Activated T-helper 1 cell treated with Interleukin-2 at 50 U/mL for 16 hours (primary cell): ENCODE measurements around the gene TTC33.
A peak's percentile ranks its signal among the peaks of the same experiment; 100 is the strongest.
"Not testable (repeated sequence)": the region's sequence is repeated elsewhere in the genome, so short reads cannot be mapped to it uniquely, and the experiment has no call there.

Experiments
- DNase-seq: peaks from one replicate; pipeline ENCODE4 v3.0.0-alpha.2; 2020; ENCODE audit warnings: low read depth

TTC33 gene

DNA sequence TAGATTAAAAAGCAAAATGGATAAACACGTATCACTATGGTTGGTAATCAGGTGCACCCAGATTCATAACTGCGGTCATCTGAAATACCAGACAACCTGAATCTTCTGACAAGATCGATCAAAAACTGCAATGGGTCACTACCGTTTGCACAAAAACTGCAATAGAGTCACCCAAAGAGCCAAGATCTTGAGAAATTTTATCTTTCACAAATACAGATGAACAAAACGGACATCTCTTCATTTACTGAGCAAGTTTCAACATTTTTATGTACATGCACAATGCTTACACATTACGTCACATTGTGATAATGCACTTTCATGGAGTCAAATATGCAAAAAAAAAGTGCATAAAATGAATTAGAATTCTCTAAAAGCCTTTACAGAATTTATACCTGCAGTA, 23.8 kb upstream of the TTC33 start:
- DNase-seq: no peak

- no peak for DNase-seq
Observed at GRCh38 chr5:40778133-40778532, 22.4 kb upstream of the TTC33 start.

DNA sequence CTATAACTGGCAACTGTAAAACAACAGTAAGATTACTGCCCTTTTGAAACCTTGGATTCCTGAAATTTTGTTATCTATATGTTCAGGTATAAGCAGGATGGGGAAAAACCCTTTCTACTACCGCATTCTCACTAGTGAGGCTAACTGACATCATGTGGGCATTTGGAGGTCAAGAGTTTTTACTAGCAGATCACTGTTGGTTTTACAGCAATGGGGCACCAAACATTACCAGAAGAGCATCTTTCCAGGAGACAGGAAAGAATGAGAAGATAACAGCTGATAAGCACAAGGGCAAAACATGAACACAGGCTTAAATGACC, 20.9 kb upstream of the TTC33 start:
- DNase-seq: no peak

DNA sequence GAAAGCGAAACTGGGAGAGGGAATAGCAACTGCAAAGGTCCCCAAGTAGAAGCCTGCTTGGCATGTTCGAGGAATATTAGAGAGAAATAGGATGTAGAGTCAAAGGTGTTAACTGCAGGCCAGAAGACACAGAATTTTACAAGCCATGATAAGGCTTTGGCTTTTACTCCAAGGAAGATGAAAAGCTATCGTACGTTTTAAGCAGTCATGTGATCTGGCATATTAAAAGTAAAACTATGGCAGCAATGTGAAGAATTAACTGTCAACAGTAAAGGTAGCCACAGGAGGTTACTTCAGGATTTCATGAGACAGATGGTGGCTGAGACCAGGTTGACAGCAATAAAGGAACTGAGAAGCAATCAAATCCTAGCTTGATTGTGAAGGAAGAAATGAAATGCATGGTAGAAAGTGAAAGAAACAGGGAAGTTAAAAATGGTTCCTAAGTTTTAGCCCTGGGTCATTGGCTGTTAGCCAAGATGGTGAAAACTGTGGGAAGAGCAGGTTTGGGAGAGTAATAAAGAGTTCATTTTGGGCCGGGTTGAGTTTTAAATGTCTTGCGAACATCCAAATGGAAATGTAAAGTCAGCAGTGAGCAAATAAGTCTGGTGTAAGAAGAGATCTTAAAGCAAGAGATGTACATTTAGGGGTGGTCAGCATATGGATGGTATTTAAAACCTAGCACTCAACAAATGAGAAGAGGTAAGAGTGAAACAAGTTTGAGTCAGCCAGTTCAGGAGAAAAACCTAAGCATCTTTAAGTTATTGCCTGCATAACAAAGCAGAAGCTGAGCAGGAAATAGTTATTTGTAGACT, 20.3 kb upstream of the TTC33 start:
- no peak for DNase-seq

- no peak for DNase-seq
Observed at GRCh38 chr5:40775085-40775845, 19.5 kb upstream of the TTC33 start.

DNA sequence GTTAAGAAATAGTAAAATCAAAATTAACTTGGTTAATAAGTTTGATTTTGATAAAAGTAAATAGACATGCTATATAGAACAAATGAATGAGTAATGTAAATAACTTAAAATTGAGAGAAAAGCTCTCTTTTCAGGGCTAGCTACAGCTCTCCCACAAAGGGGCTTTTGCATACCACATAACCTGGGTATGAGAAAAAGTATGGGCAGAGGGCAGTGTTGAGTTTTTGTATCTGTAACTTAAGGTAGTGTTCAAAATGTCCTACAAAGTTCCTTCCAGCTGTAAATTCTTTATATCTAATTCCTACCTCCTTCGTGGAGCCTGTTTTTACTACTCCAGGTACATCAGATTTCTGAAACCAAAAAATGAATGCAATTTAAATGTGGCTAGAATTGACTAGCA, 18.9 kb upstream of the TTC33 start:
- DNase-seq: no peak

DNA sequence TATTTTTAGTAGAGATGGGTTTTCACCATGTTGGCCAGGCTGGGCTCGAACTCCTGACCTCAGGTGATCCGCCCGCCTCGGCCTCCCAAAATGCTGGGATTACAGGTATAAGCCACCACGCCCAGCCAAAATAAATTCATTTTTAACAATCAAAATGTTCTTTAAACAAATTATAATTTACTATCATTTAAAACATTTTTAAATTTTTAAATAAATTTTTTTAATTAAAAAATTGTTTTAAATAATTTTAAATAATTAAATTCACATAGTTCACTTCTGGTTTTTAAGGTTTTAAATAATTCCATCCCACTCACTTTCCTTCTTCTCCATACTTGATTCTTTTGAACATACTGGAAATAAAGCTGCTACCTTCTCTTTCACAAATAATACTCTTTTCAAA, 15.0 kb upstream of the TTC33 start:
- DNase-seq: no peak

GRCh38 chr5:40762705-40763104, 6.9 kb upstream of the TTC33 start:
- no peak for DNase-seq

DNA sequence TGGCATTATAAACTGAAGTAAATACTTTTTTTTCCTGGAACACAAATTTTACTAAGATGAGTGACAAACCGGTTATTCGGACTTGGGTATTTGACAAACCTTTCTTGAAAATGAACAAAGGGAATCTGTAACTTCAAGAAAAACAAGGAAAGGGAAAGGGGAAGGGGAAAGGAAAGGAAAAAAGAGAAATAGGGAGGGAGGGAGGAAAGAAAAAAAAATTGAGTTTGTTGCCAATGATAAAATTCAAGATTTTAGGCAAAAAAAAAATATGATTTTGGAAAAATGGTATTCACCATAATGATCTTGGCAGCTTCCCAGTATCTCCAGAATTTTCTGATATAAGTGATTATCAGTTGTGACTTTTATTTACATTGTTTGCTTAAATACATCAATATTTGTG, 1.6 kb upstream of the TTC33 start:
- no peak for DNase-seq

DNA sequence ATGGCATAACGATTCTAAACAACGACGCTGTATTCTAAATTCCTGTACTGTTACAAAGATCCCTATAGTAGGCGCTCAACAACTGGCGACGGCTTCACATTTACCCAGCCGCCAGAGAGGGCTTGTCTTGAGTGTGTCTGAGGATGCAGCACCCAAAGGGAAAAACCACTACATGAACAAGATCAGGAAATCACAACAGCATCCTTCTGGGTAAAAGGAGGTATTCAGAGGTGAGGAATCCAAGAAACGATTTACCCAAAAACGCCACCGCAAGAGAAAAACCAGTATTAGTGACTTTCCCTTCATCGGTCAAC, 711 bp downstream of the TTC33 start:
- peak; percentile 35 for DNase-seq

DNA sequence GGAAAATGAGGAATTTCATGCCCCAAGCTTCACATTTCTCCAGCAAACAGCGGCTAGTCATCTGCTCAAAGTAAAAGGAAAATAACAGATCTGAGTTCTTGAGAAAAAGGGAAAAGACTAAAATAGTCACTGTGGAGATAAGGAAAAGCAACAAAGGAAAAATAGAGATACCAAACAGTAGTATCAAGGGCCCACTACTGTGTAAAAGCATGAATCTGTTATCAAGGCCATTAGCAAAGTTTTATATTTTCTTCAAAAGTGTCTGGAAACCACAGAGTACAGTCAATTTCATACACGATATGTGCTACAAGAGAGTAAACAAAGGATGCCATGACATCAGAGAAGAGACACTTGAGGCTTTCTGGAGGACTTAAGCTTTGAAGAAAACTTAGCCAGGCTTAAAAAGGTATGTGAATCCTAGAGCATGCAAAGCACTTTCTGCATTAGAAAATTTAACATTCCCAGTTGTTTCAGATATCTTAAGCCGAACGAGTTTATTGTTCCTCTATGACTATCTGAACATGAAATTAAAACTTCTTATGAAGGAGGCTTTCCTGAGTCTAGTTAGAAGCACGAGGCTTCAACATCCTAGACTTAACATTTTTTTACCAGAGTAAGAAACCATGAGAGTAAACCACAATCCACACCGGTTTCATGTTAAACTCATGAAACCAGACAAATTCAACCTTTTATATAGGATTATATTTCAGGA, 1.2 kb downstream of the TTC33 start:
- no peak for DNase-seq

DNA sequence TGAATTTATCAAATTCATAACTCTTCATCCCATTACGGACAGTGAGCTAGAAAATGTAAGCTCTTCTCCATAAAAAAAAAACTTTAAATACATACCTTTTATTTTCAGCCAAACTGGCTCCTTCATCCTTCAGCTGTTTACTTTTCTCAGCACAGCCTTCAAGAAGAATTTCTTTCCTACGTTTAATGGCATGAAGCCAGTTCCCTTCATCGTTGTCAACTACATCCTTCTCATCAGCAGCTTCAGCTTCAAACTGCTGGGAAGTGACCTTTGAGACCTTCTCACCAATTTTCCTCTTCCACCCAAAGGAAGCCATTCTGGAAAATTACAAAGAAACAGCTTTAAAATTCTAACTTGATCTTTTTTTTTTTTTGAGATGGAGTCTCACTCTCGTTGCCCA, 9.1 kb downstream of the TTC33 start:
- DNase-seq: no peak

GRCh38 chr5:40743771-40744170, 12.0 kb downstream of the TTC33 start:
- no peak for DNase-seq

- DNase-seq: no peak
Observed at GRCh38 chr5:40738502-40738901, 17.3 kb downstream of the TTC33 start.

- no peak for DNase-seq
Observed at GRCh38 chr5:40736103-40736875, 19.5 kb downstream of the TTC33 start.

DNA sequence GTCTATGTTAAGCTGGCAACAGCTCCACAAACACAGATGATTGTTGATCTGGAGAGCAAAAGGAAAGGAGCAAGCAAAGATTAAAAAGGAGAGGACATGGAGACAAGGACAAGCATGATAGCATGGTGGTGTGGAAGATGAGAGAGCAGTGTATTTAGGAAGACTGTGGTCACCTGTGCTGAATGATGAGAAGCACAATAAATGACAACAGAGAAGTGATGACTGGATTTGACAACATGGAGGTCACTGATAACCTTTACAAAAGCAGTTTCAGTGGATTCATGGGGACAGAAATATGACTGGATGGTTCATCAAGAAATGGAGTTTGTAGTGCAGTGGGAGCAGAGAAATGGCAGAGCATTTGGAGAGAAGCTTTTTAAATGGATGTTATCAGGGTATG, 20.2 kb downstream of the TTC33 start:
- no peak for DNase-seq

DNA sequence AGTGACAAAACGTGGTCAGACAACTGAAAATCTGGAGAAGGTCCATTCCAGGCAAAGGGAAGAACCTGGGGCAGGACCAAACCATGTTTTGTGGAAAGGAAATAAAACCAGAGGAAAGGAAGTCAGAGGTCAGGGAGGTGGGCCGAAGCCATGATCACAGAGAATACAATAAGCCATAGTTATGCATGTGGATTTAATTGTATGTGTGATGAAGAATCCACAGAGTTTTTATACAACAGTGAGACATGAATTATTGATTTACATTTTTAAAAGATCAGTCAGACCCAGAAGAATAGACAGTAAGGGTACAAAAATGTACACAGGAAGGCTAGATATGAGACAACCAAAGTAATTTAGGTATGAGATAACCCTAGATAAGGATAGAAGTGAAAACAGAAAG, 20.8 kb downstream of the TTC33 start:
- DNase-seq: no peak

DNA sequence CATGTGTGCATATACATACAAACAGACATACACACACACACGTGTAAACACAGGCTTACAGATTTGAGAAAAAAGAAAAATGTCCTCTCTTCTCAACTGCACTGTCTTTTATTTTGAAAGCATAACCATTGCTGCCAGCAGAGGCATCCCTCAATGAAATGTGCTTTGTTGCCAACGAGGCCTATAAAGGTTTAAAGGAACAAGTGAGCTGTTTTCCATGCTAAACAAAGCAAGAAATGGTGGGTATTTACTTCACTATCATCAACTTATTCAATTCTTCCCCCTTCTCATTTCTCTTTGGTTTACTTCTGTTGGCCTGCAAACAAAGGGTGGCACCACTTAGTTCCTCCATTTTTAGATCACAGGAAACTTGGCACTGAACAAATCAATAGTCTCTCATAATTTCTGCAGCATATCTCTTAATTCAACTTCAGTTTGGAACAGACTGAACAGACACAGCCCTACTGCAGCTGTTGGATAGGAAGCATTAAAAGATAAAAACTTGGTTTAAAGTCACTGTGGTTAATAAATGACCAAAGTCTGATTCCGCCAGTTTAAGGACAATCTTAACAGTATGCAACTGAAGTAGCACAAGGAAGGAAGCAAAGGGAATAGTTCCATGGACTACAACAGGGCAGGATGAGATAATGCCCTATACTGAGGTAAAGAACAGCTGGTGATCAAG, 21.7 kb downstream of the TTC33 start:
- no peak for DNase-seq

DNA sequence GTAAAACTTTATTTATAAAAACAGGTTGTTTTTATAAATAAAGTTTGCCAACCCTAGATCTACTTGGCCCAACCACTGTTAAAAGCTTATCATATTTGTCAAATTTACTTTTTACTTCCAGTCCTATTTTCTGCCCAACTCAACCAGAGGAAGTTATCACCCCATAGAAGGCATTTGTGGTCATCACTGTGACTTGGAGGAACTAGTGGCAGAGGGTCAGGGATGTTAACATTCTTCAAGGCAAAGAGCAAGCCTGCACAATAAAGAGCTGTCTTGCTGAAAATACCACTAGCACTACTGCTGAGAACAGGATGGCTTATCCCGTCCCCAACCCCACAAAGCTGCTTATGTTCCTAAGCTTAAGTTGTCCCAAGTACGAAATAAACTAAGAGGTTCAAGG, 22.3 kb downstream of the TTC33 start:
- DNase-seq: no peak

GRCh38 chr5:40722497-40722911, 33.3 kb downstream of the TTC33 start:
- not testable (repeated sequence) for DNase-seq

GRCh38 chr5:40720069-40720468, 35.7 kb downstream of the TTC33 start:
- DNase-seq: no peak

GRCh38 chr5:40717281-40717680, 38.5 kb downstream of the TTC33 start:
- DNase-seq: no peak
